ENCODE data around the gene ITPK1.

Gene ITPK1

DNA sequence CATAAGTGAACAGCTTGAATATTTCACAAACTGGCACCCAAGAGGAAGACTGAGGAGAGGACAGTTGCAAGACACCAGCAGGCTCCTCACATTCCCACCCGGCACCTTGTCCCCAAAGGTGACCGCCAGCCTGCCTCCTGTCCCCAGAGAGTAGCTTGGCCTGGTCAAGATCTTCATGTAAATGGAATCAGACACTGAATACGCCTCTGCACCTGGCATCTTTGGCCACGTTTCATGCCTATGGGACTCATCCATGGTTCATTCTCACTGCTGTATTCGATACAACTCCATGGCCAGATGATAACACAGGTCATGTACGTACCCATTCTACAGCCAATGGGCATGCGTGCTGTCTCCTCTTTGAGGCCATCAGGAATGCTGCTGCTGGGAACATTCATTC lies 60.8 kb downstream of the ITPK1 start:
- DNase-seq: no peak
- Histone ChIP-seq H3K36me3 (replicated peaks; ENCODE audit: insufficient read depth, low read length) (no peaks in the 10 kb centered on the region), H2AFZ (ENCODE audit: low read length) (no peak overlapping the region), H3K79me2 (ENCODE audit: low read length) (no peaks in the 10 kb centered on the region), H3K9ac (ENCODE audit: low read length) (no peak overlapping the region), H3K27ac (ENCODE audit: low read length) (no peak overlapping the region), H3K4me1 (ENCODE audit: low read length) (no peaks in the 10 kb centered on the region), H3K9me2 (replicated peaks; ENCODE audit: insufficient read depth, low read length) (no peaks in the 10 kb centered on the region), H3F3A (ENCODE audit: insufficient read depth, low read length) (no peaks in the 10 kb centered on the region), H3K9me3 (replicated peaks; ENCODE audit: insufficient read depth, low read length) (no peaks in the 10 kb centered on the region), H3K27me3 (replicated peaks; ENCODE audit: insufficient read depth, low read length) (no peaks in the 10 kb centered on the region), H3K4me2 (ENCODE audit: low read depth, low read length) (no peak overlapping the region), H3K4me3 (ENCODE audit: low read length) (no peak overlapping the region), H4K20me1 (ENCODE audit: insufficient read depth, low read length) (no peaks in the 10 kb centered on the region)
- TF ChIP-seq EZH2phosphoT487 (IDR thresholded peaks at IDR 0.05; ENCODE audit: low read length) (no peak), EZH2 (optimal IDR thresholded peaks at IDR 0.05; ENCODE audit: low read depth, low read length) (no peak)
- TF ChIP-seq, protein P1, sequence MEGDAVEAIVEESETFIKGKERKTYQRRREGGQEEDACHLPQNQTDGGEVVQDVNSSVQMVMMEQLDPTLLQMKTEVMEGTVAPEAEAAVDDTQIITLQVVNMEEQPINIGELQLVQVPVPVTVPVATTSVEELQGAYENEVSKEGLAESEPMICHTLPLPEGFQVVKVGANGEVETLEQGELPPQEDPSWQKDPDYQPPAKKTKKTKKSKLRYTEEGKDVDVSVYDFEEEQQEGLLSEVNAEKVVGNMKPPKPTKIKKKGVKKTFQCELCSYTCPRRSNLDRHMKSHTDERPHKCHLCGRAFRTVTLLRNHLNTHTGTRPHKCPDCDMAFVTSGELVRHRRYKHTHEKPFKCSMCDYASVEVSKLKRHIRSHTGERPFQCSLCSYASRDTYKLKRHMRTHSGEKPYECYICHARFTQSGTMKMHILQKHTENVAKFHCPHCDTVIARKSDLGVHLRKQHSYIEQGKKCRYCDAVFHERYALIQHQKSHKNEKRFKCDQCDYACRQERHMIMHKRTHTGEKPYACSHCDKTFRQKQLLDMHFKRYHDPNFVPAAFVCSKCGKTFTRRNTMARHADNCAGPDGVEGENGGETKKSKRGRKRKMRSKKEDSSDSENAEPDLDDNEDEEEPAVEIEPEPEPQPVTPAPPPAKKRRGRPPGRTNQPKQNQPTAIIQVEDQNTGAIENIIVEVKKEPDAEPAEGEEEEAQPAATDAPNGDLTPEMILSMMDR (IDR thresholded peaks at IDR 0.05; ENCODE audit: low read length): no peak

GRCh38 chr14:93054006-93054405 lies 61.7 kb downstream of the ITPK1 start:
- Histone ChIP-seq H2AFZ (ENCODE audit: low read length) (no peak overlapping the region), H3K27ac (ENCODE audit: low read length) (no peak overlapping the region), H3F3A (ENCODE audit: insufficient read depth, low read length) (no peaks in the 10 kb centered on the region), H3K4me1 (ENCODE audit: low read length) (no peaks in the 10 kb centered on the region), H3K79me2 (ENCODE audit: low read length) (no peaks in the 10 kb centered on the region), H3K9me2 (replicated peaks; ENCODE audit: insufficient read depth, low read length) (no peaks in the 10 kb centered on the region), H3K4me3 (ENCODE audit: low read length) (no peak overlapping the region), H3K9ac (ENCODE audit: low read length) (no peak overlapping the region), H3K4me2 (ENCODE audit: low read depth, low read length) (no peak overlapping the region), H3K27me3 (replicated peaks; ENCODE audit: insufficient read depth, low read length) (no peaks in the 10 kb centered on the region), H4K20me1 (ENCODE audit: insufficient read depth, low read length) (no peaks in the 10 kb centered on the region), H3K9me3 (replicated peaks; ENCODE audit: insufficient read depth, low read length) (no peaks in the 10 kb centered on the region), H3K36me3 (replicated peaks; ENCODE audit: insufficient read depth, low read length) (no peaks in the 10 kb centered on the region)
- DNase-seq: no peak
- TF ChIP-seq EZH2 (optimal IDR thresholded peaks at IDR 0.05; ENCODE audit: low read depth, low read length): no peak
- TF ChIP-seq, protein P1 (IDR thresholded peaks at IDR 0.05; ENCODE audit: low read length): no peak
- TF ChIP-seq EZH2phosphoT487 (IDR thresholded peaks at IDR 0.05; ENCODE audit: low read length): no peak

DNA sequence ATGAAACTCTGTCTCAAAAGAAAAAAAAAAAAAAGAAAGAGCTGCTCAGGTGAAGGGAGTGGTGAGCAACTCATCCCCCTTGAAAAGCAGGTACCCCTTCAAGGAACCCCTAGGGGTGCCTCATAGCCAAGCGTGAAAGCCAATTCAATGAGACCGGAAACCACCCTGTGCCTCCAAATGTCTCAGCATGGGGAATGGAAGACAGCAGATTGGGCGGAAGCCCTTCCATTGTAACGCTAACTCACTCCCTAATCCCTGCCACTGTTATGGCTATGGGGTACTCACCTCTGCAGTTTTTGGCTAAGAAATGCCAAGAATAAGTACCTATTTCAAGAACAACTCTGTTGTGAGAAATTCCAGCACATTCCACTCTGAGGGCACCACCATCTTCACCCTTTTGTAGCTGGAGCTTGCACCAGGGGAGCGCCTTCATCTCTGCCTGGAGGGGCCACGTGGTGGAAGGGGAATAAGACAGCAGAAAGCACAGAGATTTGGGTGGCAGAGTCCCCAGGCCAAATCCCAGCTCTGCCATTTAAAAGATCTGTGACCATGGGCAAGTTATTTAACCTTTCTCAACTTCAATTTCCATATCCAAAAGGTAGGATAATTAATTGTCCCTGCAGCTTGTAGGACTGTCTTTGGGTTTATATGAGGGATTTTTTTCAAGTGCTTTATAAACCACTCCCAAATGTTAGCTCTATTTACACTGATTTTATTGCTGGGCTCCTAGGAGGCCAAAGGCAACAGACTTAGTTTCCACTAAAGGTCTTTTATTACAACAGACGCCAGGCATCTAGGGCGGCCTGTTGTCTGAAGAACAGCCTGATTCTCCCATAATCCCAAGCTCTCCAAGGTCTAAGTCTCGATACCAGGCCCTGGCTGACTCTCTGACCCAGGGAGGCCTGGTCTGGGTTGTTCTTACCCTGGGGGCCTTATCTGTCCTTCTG lies 63.9 kb downstream of the ITPK1 start:
- no peaks in the 10 kb centered on the region for H3F3A ChIP-seq (ENCODE audit: insufficient read depth, low read length)
- H4K20me1 ChIP-seq (ENCODE audit: insufficient read depth, low read length): no peaks in the 10 kb centered on the region
- no peak overlapping the region for H3K4me2 ChIP-seq (ENCODE audit: low read depth, low read length)
- no peak overlapping the region for H3K4me3 ChIP-seq (ENCODE audit: low read length)
- no peaks in the 10 kb centered on the region for H3K9me3 ChIP-seq (replicated peaks; ENCODE audit: insufficient read depth, low read length)
- DNase-seq: no peak
- no peaks in the 10 kb centered on the region for H3K79me2 ChIP-seq (ENCODE audit: low read length)
- H3K9ac ChIP-seq (ENCODE audit: low read length): no peak overlapping the region
- no peak overlapping the region for H3K27ac ChIP-seq (ENCODE audit: low read length)
- no peaks in the 10 kb centered on the region for H3K36me3 ChIP-seq (replicated peaks; ENCODE audit: insufficient read depth, low read length)
- no peaks in the 10 kb centered on the region for H3K9me2 ChIP-seq (replicated peaks; ENCODE audit: insufficient read depth, low read length)
- H2AFZ ChIP-seq (ENCODE audit: low read length): no peak overlapping the region
- no peaks in the 10 kb centered on the region for H3K4me1 ChIP-seq (ENCODE audit: low read length)
- no peak for TF ChIP-seq EZH2 (optimal IDR thresholded peaks at IDR 0.05; ENCODE audit: low read depth, low read length)
- no peak for TF ChIP-seq EZH2phosphoT487 (IDR thresholded peaks at IDR 0.05; ENCODE audit: low read length)
- TF ChIP-seq, protein P1 (IDR thresholded peaks at IDR 0.05; ENCODE audit: low read length): no peak
- no peaks in the 10 kb centered on the region for H3K27me3 ChIP-seq (replicated peaks; ENCODE audit: insufficient read depth, low read length)
